A673 (cell line): Measurements from ENCODE around the gene ANKMY1. TPM values are rescaled to one million over a fixed set of nuclear protein-coding genes. Genes with fewer than 3 reads are reported as not detected.

Experiments
- BruUV-seq: library from RNA; stranded (reverse); fragments of 400-500 nt; replicated peaks from 2 replicates; lab custom pipeline; 2021; lab: Mats Ljungman, UMichigan
- CTCF ChIA-PET: fragments of 300-600 bp; sonication (Branson Sonifier 250); formaldehyde crosslinking; loops from one replicate; lab custom pipeline; 2022; ENCODE audit warnings: antibody characterized with exemption; lab: Charles Lee
- POLR2A ChIA-PET: fragments of 300-600 bp; sonication (Branson Sonifier 250); formaldehyde crosslinking; loops from one replicate; lab custom pipeline; 2022; ENCODE audit warnings: antibody characterized with exemption; ENCODE audit not compliant: low non-redundant PET; lab: Charles Lee
- DNase-seq: peaks from one replicate; pipeline ENCODE4 v3.0.0-alpha.2; 2015; ENCODE audit warnings: low spot score
- H3K27ac ChIP-seq: fragments of 200-600 bp; sonication (generic); 2 replicates; pipeline ENCODE4 v1.5.1; 2016; ENCODE audit warnings: mixed run types, low read depth, mild to moderate bottlenecking, mixed read lengths, antibody characterized with exemption, low read length; ENCODE audit not compliant: poor library complexity, severe bottlenecking
- H3K27me3 ChIP-seq: fragments of 200-600 bp; sonication (generic); replicated peaks from 2 replicates; pipeline ENCODE4 v1.6.1; 2017; ENCODE audit warnings: mixed run types, low read depth, mild to moderate bottlenecking, mixed read lengths, antibody characterized with exemption, low read length; ENCODE audit not compliant: insufficient read depth, poor library complexity
- H3K36me3 ChIP-seq: fragments of 200-600 bp; sonication (generic); 2 replicates; pipeline ENCODE4 v1.6.1; 2016; ENCODE audit warnings: mixed run types, mild to moderate bottlenecking, mixed read lengths, antibody characterized with exemption, low read length; ENCODE audit not compliant: insufficient read depth, poor library complexity, severe bottlenecking
- H3K4me1 ChIP-seq: fragments of 200-600 bp; sonication (generic); 2 replicates; pipeline ENCODE4 v1.6.1; 2017; ENCODE audit warnings: mixed run types, mild to moderate bottlenecking, mixed read lengths, antibody characterized with exemption, low read length; ENCODE audit not compliant: insufficient read depth, poor library complexity, severe bottlenecking
- H3K4me3 ChIP-seq: fragments of 200-600 bp; sonication (generic); 2 replicates; pipeline ENCODE4 v1.5.1; 2016; ENCODE audit warnings: low read depth, mixed run types, mild to moderate bottlenecking, mixed read lengths, low read length; ENCODE audit not compliant: poor library complexity, severe bottlenecking
- H3K9me3 ChIP-seq: fragments of 200-600 bp; sonication (generic); 2 replicates; pipeline ENCODE4 v1.6.1; 2016; ENCODE audit warnings: mixed run types, low read depth, mild to moderate bottlenecking, mixed read lengths, antibody characterized with exemption, low read length; ENCODE audit not compliant: poor library complexity, severe bottlenecking
- CTCF ChIP-seq: fragments of 300-800, 200-600 bp; sonication (generic); conservative IDR thresholded peaks from 2 replicates; pipeline ENCODE4 v1.5.1; 2017; ENCODE audit warnings: low read depth, mild to moderate bottlenecking, antibody characterized with exemption, low read length, moderate library complexity, mixed read lengths
- EZH2 ChIP-seq: fragments of 200-600 bp; sonication (generic); IDR thresholded peaks from 2 replicates; pipeline ENCODE4 v1.6.1; 2017; ENCODE audit warnings: borderline replicate concordance, low read depth, mild to moderate bottlenecking, mixed read lengths, antibody characterized with exemption, low read length; ENCODE audit not compliant: poor library complexity, severe bottlenecking
- intact Hi-C: fragments of 100-400 bp; cut with micrococcal nuclease; formaldehyde crosslinking; loops from one replicate; pipeline ENCODE4 v1.10.0; 2022; ENCODE audit not compliant: unreplicated experiment
- total RNA-seq: library from RNA; stranded (reverse); gene quantifications from 2 replicates; pipeline ENCODE4 v1.2.3, GENCODE V29; 2021

The ANKMY1 gene
- total RNA-seq, 1 experiment from 2014 or later: 21.8 TPM

GRCh38 chr2:240432430-240432819 is 125.4 kb downstream of the ANKMY1 start:
- TF ChIP-seq EZH2 (no peak), CTCF (no peak)
- H3K27ac ChIP-seq: no peak overlapping the region
- peaks cover 15% of the 10 kb centered on the region for H3K4me1 ChIP-seq
- no TSS peak for BruUV-seq
- H3K27me3 ChIP-seq: peaks cover 12% of the 10 kb centered on the region
- H3K4me3 ChIP-seq: no peak overlapping the region
- no peaks in the 10 kb centered on the region for H3K36me3 ChIP-seq
- DNase-seq: no peak
- POLR2A ChIA-PET: no interaction called here
- intact Hi-C loops: no loop called here
- CTCF ChIA-PET: interaction anchor here (0.5 kb wide), 1 partner anchor 1068 kb away, joined by 3 read pairs; no protein-coding TSS in a partner anchor
- H3K9me3 ChIP-seq: no peaks in the 10 kb centered on the region

GRCh38 chr2:240431661-240432424 is 125.9 kb downstream of the ANKMY1 start:
- Histone ChIP-seq H3K4me3 (no peak overlapping the region), H3K36me3 (no peaks in the 10 kb centered on the region), H3K27ac (no peak overlapping the region), H3K9me3 (no peaks in the 10 kb centered on the region), H3K4me1 (peaks cover 13% of the 10 kb centered on the region), H3K27me3 (peaks cover 6% of the 10 kb centered on the region)
- no peak for DNase-seq
- ChIA-PET CTCF (interaction anchor here (0.5 kb wide), 1 partner anchor 1068 kb away, joined by 3 read pairs; no protein-coding TSS in a partner anchor), POLR2A (no interaction called here)
- intact Hi-C loops: no loop called here
- no TSS peak for BruUV-seq
- TF ChIP-seq EZH2 (no peak), CTCF (no peak)

GRCh38 chr2:240431271-240431660 is 126.5 kb downstream of the ANKMY1 start:
- BruUV-seq: no TSS peak
- Histone ChIP-seq H3K27me3 (peaks cover under 1% of the 10 kb centered on the region), H3K4me1 (peaks cover 7% of the 10 kb centered on the region), H3K9me3 (no peaks in the 10 kb centered on the region), H3K27ac (no peak overlapping the region), H3K36me3 (no peaks in the 10 kb centered on the region), H3K4me3 (no peak overlapping the region)
- intact Hi-C loops: no loop called here
- no peak for DNase-seq
- POLR2A ChIA-PET: no interaction called here
- CTCF ChIA-PET: no interaction called here
- TF ChIP-seq EZH2 (no peak), CTCF (no peak)
